ENCODE results near the gene GLI3.

The GLI3 gene

DNA sequence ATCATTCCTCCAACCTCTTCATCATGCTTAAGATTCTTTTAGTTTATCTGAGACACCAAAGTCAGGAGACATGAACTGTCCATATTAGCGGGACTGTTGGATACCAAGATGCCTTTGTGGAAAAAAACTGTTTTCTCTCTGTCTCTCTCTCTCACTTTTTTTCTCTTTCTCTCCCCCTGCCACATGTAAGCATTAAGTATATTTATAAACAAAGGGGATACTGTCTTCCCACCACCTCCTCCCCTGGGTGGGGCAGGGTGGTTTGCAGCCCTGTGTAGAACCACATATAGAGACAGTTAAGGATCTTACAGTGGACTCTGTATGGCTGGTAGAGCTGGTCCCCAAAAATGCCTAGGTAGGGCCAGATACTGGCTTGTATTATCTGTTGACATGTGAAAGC lies 101.3 kb downstream of the GLI3 start:
- no peak for DNase-seq

DNA sequence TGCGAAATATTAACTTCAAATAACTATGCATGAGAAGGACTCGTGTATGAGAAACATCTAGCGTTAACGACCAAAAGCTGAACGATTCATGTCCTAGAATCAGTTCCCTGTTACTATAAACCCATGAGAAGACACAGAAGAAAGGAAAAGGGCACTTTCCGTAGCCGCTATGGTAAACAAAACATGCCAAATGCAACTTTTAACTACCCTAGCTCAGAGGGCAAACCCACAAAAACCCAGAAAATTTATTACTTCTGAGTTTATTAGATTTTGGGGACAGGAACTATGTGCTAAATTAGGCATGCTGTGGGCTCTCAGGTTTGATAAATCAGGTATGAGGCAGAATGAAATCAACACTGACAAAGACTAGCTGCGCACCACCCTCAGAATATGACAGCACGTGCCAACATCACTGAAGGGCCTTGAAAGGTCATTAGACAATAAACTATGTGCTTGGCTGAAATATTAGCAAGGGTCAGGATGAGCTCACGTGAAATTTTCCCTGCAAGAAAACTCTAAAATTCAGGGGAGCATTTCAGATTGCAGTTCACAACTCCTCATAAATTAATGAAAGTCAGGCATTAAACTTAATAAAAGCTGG lies 102.6 kb downstream of the GLI3 start:
- no peak for DNase-seq

DNA sequence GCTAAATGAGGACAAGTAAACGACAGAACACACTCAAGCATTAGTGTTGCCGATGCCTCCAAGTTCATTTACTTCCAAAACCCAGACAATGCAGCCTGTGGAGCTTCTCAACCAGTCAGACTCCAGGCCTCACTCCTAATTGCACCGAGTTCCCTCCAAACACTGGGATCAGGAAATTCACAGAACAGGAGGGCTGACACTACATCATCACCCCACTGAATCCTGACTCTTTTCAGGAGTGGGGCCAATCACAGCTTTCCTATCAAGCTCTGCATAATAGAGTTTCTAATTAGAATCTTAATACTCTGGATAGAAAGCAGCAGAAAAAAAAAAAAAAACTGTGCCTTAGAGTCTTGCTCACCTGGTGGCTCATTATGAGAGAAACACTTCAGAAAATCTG lies 103.7 kb downstream of the GLI3 start:
- DNase-seq = no peak

- no peak for DNase-seq
These were observed 108.3 kb downstream of the GLI3 start for GRCh38 chr7:42128703-42129102.

GRCh38 chr7:42127232-42127622 lies 109.8 kb downstream of the GLI3 start:
- no peak for DNase-seq

DNA sequence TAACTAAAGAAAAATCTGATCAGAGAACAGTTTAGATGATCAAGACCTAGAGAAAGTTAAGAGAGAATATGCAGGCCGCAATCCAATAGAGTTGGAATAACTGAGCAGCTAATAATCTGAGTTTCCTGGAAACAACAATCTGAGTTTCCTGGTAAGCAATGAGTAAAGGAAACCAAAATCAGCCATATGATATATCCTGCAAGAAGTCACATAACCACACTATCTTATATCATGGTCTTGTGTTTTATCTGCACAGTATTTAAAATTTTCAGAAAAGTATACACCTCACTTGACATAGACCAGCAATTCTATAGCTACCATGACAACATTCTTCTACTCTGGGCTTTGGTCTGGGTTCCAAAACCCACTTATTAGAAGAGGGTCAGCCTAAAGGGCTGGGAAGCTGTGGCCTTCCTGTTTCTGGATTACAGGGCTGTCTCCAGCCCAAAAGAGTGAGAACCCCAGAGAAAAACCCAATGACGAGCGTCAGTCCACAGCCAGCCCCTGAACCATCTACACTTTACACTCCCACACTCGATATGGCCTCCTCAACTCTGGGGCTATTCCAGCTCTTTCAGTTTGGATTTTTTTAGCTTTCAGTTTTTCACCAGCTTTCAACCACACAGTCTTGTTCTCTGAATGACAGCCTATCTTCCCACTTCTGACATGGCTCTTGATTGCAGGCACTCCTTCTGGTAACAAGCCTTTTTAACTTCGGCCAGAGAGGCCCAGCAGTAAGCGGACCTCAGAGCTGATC lies 110.4 kb downstream of the GLI3 start:
- DNase-seq = no peak

GRCh38 chr7:42125321-42125720 lies 111.7 kb downstream of the GLI3 start:
- no peak for DNase-seq

GRCh38 chr7:42123716-42124115 lies 113.3 kb downstream of the GLI3 start:
- DNase-seq = no peak

- DNase-seq = no peak
These were observed 116.8 kb downstream of the GLI3 start for GRCh38 chr7:42120191-42120590.

DNA sequence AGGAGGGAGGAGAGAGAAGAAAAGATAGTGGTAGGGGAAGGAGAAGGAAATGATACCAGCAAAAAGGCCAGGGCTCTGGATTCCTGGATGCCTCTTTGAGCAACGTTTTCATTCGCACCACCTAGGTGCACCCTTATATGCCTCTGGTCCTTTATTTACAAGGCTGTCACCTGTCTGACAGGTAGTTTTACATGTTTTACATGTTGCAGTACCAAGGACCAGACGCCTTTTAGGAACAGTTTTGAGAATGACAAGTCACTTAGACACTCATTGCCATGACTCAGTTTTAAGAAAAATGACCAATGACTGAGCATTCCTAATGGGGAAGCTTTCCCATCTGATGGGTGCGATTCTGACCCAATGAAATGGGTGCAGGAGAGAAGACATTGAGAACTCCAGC lies 119.8 kb downstream of the GLI3 start:
- DNase-seq = no peak

DNA sequence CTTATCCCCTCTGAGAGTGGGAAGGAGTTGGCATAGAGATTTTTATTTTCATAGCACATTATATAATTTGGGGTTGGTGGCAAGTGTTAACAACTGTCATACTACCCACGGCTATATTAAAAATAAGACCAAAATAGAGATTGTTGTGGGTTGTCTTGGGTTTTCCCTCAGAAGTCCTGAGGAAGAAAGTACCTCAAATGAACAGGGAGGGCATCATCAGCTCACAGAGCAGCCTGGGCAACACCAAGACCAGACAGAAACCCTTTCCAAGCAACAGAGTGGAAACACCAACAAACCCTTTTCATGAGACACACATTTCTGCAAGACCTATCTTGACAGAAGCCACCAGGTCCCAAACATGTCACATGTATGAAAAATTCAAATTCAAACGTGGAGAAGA lies 121.2 kb downstream of the GLI3 start:
- DNase-seq = no peak

DNA sequence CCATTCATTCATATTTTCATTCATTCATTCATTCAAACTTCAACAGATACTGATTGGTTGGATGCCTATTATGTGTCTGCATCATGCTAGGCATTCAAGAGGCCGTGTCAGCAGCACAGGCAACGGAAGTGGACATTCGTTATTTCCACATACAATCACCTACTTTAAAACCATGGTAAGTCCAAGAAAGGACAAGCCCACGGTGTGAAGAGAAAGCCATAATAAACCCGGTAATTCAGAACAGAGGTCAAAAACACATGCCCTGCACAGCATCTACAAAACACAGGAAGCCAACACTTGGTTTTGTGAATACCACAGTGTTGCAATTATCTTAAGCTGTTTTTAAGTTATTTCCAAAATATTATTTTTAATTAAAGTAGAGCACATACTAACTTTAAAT lies 126.7 kb downstream of the GLI3 start:
- DNase-seq = no peak

DNA sequence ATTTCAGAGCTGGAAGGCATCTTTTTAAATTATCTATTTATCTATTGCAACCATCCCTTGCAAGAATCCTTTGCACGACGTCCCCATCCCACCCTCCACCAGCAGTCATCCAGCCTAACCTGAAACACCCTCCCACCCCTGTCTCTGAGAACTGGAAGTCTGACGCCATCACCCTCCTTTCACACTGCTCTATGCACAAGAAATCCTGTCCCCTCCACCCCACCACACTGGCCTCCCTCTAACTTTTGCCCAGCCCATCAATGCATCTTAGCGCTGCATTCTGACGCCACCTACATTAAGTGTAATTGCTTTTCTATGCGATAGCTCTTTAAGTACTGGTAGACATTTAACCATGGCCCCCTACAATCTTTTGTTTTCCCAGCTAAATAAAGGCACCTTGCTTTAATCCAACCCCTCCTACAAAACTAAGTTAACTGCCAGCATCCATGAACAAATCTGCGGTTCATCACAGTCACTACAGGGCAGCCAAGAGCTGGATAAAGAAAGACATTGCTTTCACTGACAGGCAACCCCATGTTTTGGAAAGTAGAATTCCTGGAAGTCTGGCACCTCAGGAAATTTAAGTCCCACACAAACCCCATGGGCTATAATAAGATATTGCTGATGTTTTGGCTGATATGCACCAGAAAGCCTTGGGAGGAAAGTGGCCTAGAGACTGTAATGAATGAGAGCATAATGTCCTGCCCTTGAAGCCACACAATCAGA lies 128.0 kb downstream of the GLI3 start:
- DNase-seq = no peak

DNA sequence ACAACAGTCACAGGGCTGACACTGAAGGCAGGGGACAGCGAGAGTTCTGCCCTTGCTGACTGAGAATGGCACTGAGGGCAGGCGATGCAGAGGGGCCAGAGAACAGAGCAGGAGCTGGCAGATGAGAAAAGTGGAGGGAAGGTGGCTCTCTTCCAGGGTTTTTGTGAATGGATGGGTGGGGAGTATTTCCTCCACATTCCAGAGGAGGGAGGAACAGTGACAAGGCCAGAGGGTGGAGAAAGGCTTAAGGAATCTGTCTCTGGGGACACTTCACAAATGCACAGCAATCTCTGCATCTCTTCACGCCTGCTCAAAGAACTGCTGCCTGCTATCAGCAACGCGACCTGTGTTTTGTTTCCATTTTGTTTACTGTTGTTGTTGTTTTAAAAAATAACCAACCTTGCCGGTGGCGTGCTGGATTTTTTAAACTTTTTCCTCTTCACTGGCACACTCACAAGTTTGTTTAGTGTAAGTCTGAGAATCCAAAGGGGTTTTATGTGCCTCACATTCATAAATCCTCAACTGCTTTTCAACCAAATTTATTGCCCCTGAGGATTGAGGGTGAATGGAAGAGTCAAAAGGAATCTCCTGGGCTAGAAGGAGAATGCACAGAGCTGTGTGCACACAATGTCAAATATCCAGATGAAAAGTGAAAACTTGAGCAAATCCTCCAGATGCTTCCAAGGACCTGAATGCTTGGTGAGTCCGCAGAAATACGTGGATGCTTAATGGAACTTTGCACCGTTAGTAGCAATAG lies 129.3 kb downstream of the GLI3 start:
- DNase-seq = no peak

- no peak for DNase-seq
These were observed 130.4 kb downstream of the GLI3 start for GRCh38 chr7:42106562-42106961.

DNA sequence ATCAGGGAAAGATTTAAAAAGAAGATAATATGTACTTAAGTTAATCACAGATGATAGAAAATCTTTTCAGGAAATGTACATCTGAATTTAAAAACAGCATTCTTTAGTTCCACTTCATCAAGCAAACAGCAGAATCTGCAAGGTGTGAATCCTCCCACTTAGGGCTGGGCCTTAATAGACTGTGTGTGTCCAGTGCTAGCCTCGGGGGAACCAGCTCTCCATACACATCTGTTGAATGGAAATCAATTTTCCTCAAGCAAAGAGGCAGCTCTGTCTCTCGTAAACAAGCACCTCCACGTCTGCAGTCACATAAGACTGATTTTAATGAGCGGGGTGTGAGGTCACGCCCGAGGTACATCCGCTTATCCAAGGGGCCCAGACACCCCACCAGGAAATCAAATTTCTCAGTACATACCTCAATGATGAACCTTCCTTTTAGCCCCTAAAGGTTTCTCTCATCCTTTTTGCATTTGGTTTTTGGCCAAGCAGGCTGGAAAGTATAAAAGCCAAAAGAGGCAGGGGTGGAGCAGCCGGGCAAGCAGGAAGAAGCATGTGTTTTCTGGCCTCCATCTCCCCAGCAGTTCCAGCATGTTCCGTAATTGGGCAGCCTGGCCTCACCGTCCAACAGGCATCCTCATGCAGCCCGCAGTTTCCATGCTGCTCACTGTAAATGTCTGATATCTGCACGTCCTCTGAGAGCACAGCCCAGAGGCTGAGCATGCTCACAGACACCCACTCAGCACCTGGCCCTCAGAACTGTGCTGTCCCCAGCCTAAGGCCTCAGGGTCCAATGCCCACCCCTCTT lies 131.3 kb downstream of the GLI3 start:
- DNase-seq = no peak

GRCh38 chr7:42104694-42105093 lies 132.3 kb downstream of the GLI3 start:
- DNase-seq = no peak

DNA sequence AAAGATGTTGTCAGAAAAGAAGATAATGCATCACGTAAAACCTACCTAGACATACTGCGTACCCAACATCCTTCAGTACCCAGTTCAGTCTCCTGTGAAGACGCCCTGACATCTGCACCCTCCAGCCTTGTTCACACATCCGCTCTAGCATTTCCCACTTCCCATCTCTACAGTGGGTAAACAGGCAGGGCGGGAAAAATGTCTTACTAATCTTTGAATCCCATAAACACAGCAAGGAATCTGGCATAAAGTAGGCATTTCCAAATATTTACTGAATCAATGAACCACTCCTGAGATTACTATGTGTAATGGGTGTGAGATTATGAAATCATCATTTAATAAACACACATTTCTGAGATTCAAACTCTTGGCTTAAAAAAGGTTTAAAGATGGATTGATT lies 132.8 kb downstream of the GLI3 start:
- DNase-seq = no peak

GRCh38 chr7:42103456-42103855 lies 133.6 kb downstream of the GLI3 start:
- DNase-seq = no peak

GRCh38 chr7:42103020-42103419 lies 134.0 kb downstream of the GLI3 start:
- no peak for DNase-seq

DNA sequence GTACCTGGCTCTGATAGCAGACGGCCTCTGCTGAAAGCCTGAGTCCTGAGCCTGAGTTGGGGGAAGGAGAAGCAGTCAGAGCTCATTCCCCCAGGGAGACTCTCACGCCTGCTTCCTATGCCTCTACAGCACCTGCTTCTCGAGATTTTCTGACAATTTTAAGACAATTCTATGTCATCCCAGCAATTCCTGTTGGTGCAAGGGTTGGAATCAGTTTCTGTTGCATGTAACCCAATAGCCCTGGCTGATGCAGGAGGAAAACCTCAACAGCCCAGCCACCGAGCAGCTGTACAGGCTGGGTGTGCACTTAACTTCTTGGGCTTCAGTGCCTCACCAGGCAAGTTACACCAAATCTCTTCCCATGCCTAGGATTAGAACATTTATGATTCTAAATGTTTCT lies 134.7 kb downstream of the GLI3 start:
- DNase-seq = no peak

DNA sequence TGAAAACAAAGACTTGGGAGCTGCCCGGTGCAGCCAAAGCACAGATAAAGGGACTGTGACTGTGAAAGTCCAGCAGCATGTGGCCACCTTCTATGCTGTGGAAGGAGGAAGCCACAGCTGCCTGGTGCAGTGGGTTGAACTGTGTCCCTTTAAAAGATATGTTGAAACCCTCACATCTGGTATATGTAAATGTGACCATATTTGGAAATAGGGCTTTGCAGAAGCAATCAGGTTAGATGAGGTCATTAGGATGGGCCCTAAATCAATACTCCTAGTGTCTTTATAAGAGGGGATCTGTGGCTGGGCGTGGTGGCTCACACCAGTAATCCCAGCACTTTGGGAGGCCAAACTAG lies 136.9 kb downstream of the GLI3 start:
- DNase-seq = no peak

All from stimulated activated CD4-positive, alpha-beta T cell treated with anti-CD3 and anti-CD28 coated beads, Interleukin-4, amount 100 ng/mL, for 24 hours (primary cell).